Thoracic aorta (tissue), 2 donors: ENCODE data around the gene AZI2. TPM values are rescaled to one million over a fixed set of nuclear protein-coding genes. Genes with fewer than 3 reads are reported as not detected.

Source experiments
- ATAC-seq: fragments of 150-250 bp; one replicate; pipeline ENCODE4 v1.8.0; 2017; ENCODE audit warnings: low read depth; ENCODE audit not compliant: insufficient number of reproducible peaks, low FRiP score
- DNase-seq: peaks from one replicate; pipeline ENCODE4 v3.0.0-alpha.2; 2020; ENCODE audit warnings: low spot score
- H3K27ac ChIP-seq, 2 donors: fragments of 200-600 bp; sonication (generic); 1 replicate in 1 of 2; 2 replicates in 1 of 2; pipeline ENCODE4 v1.5.1; 2016; ENCODE audit warnings: mild to moderate bottlenecking in 2 of 2, moderate library complexity in 2 of 2
- H3K27me3 ChIP-seq: fragments of 200-600 bp; sonication (generic); replicated peaks from 2 replicates; pipeline ENCODE4 v1.6.0; 2016; ENCODE audit warnings: mild to moderate bottlenecking; ENCODE audit not compliant: insufficient read depth
- H3K36me3 ChIP-seq: fragments of 200-600 bp; sonication (generic); one replicate; pipeline ENCODE4 v1.5.1; 2016
- H3K4me1 ChIP-seq, 2 donors: fragments of 200-600 bp; sonication (generic); 1 replicate in 1 of 2; 2 replicates in 1 of 2; pipeline versions ENCODE4 v1.5.1 to v1.6.0; 2016; ENCODE audit warnings: low read depth in 2 of 2, mild to moderate bottlenecking in 1 of 2; ENCODE audit not compliant: control insufficient read depth in 1 of 2
- H3K4me3 ChIP-seq: fragments of 200-600 bp; sonication (generic); 2 replicates; pipeline ENCODE4 v1.5.1; 2016; ENCODE audit warnings: mild to moderate bottlenecking
- H3K9me3 ChIP-seq: fragments of 200-600 bp; sonication (generic); 2 replicates; pipeline ENCODE4 v1.5.1; 2016
- total RNA-seq, 2 donors: library from RNA; depleted of rRNA; stranded (reverse); fragments of >200 nt; gene quantifications; one replicate each; pipeline versions ENCODE4 v1.1.0 to v1.2.3, GENCODE V29; 2016
- TF ChIP-seq, protein P1 (sequence below): fragments of 200-600 bp; sonication (generic); IDR thresholded peaks from one replicate; pipeline ENCODE4 v1.5.1; 2019; ENCODE audit warnings: antibody characterized with exemption

The AZI2 gene
- total RNA-seq, 2 donors from 2014 or later: 32.2 to 79.8 TPM

DNA sequence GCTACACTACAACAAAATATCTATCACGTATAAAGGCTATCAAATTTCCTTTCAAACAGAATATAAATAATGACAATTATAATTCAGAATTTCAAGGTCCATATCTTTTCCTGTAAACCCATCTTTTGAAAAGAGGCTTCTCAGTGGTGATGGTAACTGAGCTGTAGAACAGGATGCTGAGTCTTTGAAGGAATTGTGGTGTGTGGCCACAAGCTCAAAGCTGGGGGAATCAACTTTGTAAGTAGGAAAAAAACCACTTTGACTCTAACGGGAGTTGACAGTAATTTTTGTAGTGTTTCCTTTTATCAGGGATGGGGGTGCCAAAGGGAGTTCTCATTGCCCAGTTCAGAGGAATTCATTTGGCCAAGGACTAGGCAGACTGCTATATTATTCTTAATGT is 13.4 kb downstream of the AZI2 start:
- Histone ChIP-seq H3K4me3 (no peak overlapping the region), H3K4me1 (no peaks in the 10 kb centered on the region), H3K27me3 (no peaks in the 10 kb centered on the region), H3K36me3 (peaks cover 10% of the 10 kb centered on the region), H3K9me3 (no peaks in the 10 kb centered on the region), H3K27ac (no peak overlapping the region)
- ATAC-seq: no peak
- no peak for DNase-seq
- TF ChIP-seq, protein P1, sequence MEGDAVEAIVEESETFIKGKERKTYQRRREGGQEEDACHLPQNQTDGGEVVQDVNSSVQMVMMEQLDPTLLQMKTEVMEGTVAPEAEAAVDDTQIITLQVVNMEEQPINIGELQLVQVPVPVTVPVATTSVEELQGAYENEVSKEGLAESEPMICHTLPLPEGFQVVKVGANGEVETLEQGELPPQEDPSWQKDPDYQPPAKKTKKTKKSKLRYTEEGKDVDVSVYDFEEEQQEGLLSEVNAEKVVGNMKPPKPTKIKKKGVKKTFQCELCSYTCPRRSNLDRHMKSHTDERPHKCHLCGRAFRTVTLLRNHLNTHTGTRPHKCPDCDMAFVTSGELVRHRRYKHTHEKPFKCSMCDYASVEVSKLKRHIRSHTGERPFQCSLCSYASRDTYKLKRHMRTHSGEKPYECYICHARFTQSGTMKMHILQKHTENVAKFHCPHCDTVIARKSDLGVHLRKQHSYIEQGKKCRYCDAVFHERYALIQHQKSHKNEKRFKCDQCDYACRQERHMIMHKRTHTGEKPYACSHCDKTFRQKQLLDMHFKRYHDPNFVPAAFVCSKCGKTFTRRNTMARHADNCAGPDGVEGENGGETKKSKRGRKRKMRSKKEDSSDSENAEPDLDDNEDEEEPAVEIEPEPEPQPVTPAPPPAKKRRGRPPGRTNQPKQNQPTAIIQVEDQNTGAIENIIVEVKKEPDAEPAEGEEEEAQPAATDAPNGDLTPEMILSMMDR: no peak

DNA sequence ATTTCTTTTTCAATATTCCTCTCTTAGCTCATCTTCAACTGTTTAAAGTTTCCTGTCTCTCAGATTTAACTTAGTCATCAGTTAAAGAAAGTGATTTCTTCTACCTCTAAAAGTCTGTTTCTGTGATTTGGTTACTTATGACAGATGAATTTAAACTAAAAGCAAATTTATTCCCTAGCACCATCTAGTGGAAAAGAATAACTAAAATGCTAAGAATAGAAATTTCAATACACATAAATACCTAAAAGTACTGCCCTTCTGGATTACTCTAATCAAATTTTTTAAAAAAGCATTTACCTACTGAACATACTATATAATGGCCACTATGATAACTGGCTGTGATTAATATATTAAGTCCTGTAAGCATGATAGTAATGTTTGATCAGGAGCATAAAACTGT is 14.1 kb downstream of the AZI2 start:
- Histone ChIP-seq H3K36me3 (peaks cover 10% of the 10 kb centered on the region), H3K4me1 (no peaks in the 10 kb centered on the region), H3K4me3 (no peak overlapping the region), H3K27ac (no peak overlapping the region), H3K27me3 (no peaks in the 10 kb centered on the region), H3K9me3 (no peaks in the 10 kb centered on the region)
- TF ChIP-seq, protein P1: no peak
- ATAC-seq (no peak), DNase-seq (no peak)

DNA sequence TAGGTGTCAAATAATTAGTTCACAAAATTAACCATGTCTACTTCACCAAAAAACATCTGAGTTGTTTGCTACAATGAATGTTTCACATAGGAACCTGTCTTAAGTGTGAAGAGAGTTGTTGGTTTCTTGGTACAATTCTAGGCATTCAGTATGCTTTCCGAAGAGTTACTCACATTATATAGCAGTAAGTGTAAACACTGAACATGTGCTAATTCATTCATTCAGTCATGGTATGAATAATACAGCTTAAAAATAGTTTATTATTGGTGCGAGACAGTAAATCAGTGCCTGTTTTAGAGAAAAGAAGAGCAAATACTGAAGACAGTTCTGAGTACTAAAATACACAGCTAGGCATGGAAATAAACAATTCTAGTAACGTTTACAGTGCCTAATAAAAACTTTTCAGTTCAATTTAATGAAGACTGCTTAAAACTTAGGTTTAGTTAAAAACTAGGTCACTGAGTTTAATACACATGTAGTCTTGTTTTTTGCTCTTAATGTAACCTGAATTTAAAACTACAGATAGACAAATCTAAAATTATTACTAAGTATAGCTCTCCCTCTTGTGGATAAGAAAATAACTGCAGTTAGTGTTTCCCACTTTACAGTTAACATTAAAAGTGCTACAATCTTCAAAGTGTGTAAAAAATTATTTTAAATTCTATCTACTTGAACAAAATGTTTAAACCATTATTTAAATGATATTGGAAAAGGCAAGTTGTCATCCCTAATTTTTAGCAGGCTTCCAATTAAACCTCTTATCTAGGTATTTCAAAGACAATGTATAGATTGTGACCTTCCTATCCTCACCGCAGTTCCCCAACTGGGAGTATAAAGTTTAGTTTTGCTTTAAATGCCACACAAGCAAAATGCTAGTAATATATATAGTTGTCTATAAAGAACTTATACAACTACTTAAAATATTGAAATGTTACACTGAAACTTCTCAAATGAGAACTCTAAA is 20.2 kb downstream of the AZI2 start:
- Histone ChIP-seq H3K4me1 (peaks cover 0 to 6% of the 10 kb centered on the region in 2 donors), H3K36me3 (no peaks in the 10 kb centered on the region), H3K9me3 (no peaks in the 10 kb centered on the region), H3K27me3 (no peaks in the 10 kb centered on the region), H3K4me3 (no peak overlapping the region), H3K27ac (no peak overlapping the region)
- no peak for DNase-seq
- TF ChIP-seq, protein P1: peak; percentile 75
- no peak for ATAC-seq

DNA sequence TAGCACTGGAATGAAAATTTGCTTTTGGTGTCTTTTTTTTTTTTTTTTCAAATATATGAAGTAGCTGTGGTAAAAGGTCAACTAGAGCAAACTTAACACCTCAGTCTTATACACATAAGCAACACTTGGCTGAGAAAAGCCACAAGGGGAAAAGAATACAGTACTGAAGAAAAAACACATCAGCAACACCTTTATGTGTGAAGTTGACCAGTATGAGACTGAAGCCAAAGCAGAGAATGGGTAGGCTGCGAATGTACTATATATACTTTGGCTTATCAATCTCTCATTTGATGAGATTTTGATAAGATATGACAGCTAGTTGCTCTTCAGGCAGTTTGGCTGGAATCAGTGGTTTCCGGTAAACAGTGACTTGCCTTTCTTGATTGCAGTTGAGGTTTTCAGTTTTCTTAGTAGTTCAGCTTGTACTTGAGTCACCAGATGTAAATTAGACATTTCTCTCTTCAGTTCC is 22.1 kb downstream of the AZI2 start:
- no peak overlapping the region for H3K27ac ChIP-seq
- H3K9me3 ChIP-seq: no peaks in the 10 kb centered on the region
- peaks cover 0 to 6% of the 10 kb centered on the region in 2 donors for H3K4me1 ChIP-seq
- no peaks in the 10 kb centered on the region for H3K27me3 ChIP-seq
- no peaks in the 10 kb centered on the region for H3K36me3 ChIP-seq
- H3K4me3 ChIP-seq: no peak overlapping the region
- TF ChIP-seq, protein P1: no peak
- no peak for DNase-seq
- ATAC-seq: no peak

DNA sequence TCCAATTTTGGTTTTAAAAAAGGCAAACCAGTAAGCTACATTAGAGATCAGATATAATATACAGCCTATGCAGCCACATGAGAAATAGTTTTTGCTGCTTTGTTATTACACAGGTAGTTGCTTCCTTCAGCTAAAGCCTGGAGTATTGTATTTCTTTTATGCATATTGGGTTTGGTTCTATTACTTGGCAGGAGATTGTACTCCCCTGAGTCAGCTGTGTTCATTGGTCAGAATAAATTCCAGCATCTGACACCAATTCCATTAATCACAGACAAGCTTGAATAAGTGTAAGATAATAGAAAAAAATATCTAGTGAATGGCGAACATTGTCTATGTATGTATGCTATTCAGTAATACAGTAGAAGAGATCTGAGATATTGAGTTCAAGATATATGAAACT is 26.2 kb downstream of the AZI2 start:
- Histone ChIP-seq H3K36me3 (no peaks in the 10 kb centered on the region), H3K9me3 (no peaks in the 10 kb centered on the region), H3K27me3 (no peaks in the 10 kb centered on the region), H3K4me1 (peaks cover 0 to 6% of the 10 kb centered on the region in 2 donors), H3K4me3 (no peak overlapping the region), H3K27ac (no peak overlapping the region)
- DNase-seq (no peak), ATAC-seq (no peak)
- TF ChIP-seq, protein P1: no peak
